Mucosa of rectum (tissue), 2 donors: Measurements from ENCODE around the gene DNAH12.
"Not testable (repeated sequence)": the region's sequence is repeated elsewhere in the genome, so short reads cannot be mapped to it uniquely, and the experiment has no call there.

Experiments
- H3K27ac ChIP-seq, 2 donors: one replicate each; pipeline ENCODE4 v1.7.0; 2013; ENCODE audit warnings: inconsistent platforms in 2 of 2, low read depth in 2 of 2, low read length in 2 of 2
- H3K27me3 ChIP-seq, 2 donors: one replicate each; pipeline ENCODE4 v1.7.0; 2013; ENCODE audit warnings: low read length in 2 of 2; ENCODE audit not compliant: control insufficient read depth in 2 of 2, insufficient read depth in 2 of 2
- H3K36me3 ChIP-seq, 2 donors: one replicate each; pipeline ENCODE4 v1.7.0; 2013; ENCODE audit warnings: low read length in 2 of 2; ENCODE audit not compliant: control insufficient read depth in 2 of 2, insufficient read depth in 2 of 2
- H3K4me1 ChIP-seq, 2 donors: one replicate each; pipeline ENCODE4 v1.7.0; 2013; ENCODE audit warnings: low read length in 2 of 2, mild to moderate bottlenecking in 1 of 2; ENCODE audit not compliant: control insufficient read depth in 2 of 2, insufficient read depth in 2 of 2
- H3K4me3 ChIP-seq, 2 donors: one replicate each; pipeline ENCODE4 v1.7.0; 2013; ENCODE audit warnings: low read length in 2 of 2
- H3K9ac ChIP-seq, 2 donors: one replicate each; pipeline ENCODE4 v1.7.0; 2013; ENCODE audit warnings: low read length in 2 of 2, low read depth in 1 of 2, mild to moderate bottlenecking in 1 of 2
- H3K9me3 ChIP-seq, 2 donors: one replicate each; pipeline ENCODE4 v1.7.0; 2013; ENCODE audit warnings: low read length in 2 of 2; ENCODE audit not compliant: control insufficient read depth in 2 of 2
- donor health status: healthy.
- donor health status: Normal muscosa, but diverticular disease.

Gene DNAH12

GRCh38 chr3:57386307-57386706 lies 157.8 kb downstream of the DNAH12 start:
- H3K9ac ChIP-seq: no peak overlapping the region
- no peaks in the 10 kb centered on the region for H3K27me3 ChIP-seq
- H3K9me3 ChIP-seq: no peaks in the 10 kb centered on the region
- H3K36me3 ChIP-seq: no peaks in the 10 kb centered on the region
- no peak overlapping the region for H3K27ac ChIP-seq
- H3K4me1 ChIP-seq: no peaks in the 10 kb centered on the region
- H3K4me3 ChIP-seq: no peak overlapping the region

- H3K27me3 ChIP-seq: no peaks in the 10 kb centered on the region
- H3K9ac ChIP-seq: no peak overlapping the region
- no peaks in the 10 kb centered on the region for H3K9me3 ChIP-seq
- H3K27ac ChIP-seq: no peak overlapping the region
- no peak overlapping the region for H3K4me3 ChIP-seq
- H3K4me1 ChIP-seq: no peaks in the 10 kb centered on the region
- no peaks in the 10 kb centered on the region for H3K36me3 ChIP-seq
These were observed 158.6 kb downstream of the DNAH12 start for GRCh38 chr3:57385498-57385897.

- Histone ChIP-seq H3K9me3 (no peaks in the 10 kb centered on the region), H3K36me3 (no peaks in the 10 kb centered on the region), H3K9ac (no peak overlapping the region), H3K4me1 (no peaks in the 10 kb centered on the region), H3K27ac (no peak overlapping the region), H3K4me3 (no peak overlapping the region), H3K27me3 (no peaks in the 10 kb centered on the region)
These were observed 160.3 kb downstream of the DNAH12 start for GRCh38 chr3:57383838-57384237.

DNA sequence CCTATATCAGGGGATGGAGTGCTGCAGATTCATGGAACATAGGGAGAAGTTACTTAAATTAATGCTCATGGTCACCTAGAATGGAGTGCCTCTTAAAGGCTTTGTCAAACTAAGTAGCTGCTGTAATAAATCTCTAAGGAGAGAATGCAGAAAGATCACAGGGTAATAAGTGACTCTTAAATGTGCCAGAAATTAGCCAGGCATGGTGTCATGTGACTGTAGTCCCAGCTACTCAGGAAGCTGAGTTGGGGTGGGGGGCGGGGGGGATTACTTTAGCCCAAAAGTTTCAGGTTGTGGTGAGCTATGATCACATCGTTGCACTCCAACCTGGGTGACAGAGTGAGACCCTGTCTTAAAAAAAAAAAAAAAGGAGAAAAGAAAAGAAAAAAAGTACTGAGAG lies 160.7 kb downstream of the DNAH12 start:
- Histone ChIP-seq H3K9me3 (no peaks in the 10 kb centered on the region), H3K27me3 (no peaks in the 10 kb centered on the region), H3K9ac (no peak overlapping the region), H3K27ac (no peak overlapping the region), H3K36me3 (no peaks in the 10 kb centered on the region), H3K4me1 (no peaks in the 10 kb centered on the region), H3K4me3 (no peak overlapping the region)

DNA sequence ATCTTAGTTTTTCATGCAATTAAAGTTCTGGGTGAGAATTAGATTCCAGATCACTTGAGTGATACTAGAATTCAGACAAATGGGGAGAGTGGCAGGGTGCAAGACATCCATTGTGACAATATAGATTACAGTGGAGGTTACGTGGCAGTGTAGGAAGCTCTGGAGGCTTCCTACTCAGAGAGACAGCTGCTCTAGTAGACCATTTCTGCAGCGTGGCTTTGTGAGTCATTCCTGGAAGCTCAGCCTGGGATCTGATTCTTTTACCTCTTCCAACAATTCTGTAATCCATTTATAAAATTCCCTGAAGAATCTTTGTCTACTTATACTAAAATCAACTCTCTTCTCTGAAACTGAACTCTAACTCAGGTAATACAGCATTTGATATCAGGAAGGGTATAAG lies 161.2 kb downstream of the DNAH12 start:
- Histone ChIP-seq H3K9ac (no peak overlapping the region), H3K27ac (no peak overlapping the region), H3K36me3 (no peaks in the 10 kb centered on the region), H3K27me3 (no peaks in the 10 kb centered on the region), H3K4me1 (no peaks in the 10 kb centered on the region), H3K4me3 (no peak overlapping the region), H3K9me3 (no peaks in the 10 kb centered on the region)

DNA sequence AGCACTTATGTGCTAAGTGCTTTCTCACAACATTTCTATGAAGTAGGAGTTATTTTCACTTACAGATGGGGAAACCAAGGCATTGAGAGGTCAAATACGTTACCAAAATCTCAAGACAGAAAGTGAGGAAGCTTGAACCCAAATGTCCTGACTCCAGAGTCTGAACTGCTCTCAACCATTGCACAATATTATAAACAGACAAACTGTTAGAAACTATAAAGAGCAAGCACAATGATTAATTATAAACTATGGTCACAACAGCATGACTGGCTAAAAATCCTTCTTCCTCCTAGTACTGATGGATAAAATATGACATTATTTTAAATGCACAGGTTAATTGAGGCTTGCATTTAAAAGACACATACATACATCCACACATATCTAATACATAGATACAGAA lies 173.8 kb downstream of the DNAH12 start:
- H3K9me3 ChIP-seq: no peaks in the 10 kb centered on the region
- H3K36me3 ChIP-seq: no peaks in the 10 kb centered on the region
- H3K27me3 ChIP-seq: no peaks in the 10 kb centered on the region
- H3K27ac ChIP-seq: no peak overlapping the region
- H3K4me3 ChIP-seq: no peak overlapping the region
- no peaks in the 10 kb centered on the region for H3K4me1 ChIP-seq
- no peak overlapping the region for H3K9ac ChIP-seq

DNA sequence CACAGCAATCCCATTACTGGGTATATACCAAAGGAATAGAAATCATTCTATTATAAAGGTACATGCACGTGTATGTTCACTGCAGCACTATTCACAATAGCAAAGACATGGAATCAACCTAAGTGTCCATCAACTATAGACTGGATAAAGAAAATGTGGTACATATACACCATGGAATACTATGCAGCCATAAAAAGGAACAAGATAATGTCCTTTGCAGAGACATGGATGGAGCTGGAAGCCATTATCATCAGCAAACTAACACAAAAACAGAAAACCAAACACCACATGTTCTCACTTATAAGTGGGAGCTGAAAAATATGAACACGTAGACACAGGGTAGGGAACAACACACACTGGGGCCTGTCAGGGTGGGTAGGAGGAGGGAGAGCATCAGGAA lies 179.1 kb downstream of the DNAH12 start:
- not testable (repeated sequence) for H3K4me3 ChIP-seq, H3K9ac ChIP-seq, H3K27me3 ChIP-seq, H3K4me1 ChIP-seq, H3K27ac ChIP-seq, H3K9me3 ChIP-seq, H3K36me3 ChIP-seq

DNA sequence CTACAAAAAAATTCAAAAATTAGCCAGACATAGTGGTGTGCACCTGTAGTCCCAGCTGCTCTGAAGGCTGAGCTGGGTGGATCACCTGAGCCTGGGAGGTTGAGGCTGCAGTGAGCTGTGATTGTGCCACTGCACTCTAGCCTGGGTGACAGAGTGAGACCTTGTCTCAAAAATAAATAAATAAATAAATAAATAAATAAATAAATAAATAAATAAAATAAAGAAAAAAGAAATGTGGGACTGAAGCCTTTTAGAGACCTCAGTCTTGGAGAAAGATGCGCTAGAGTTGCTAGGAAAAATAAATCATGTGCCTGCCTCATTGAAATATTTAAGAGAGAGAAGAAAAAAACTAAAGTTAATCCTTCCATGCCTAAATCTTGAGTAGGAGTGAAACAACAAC lies 187.9 kb downstream of the DNAH12 start:
- not testable (repeated sequence) for H3K9me3 ChIP-seq, H3K36me3 ChIP-seq, H3K9ac ChIP-seq

DNA sequence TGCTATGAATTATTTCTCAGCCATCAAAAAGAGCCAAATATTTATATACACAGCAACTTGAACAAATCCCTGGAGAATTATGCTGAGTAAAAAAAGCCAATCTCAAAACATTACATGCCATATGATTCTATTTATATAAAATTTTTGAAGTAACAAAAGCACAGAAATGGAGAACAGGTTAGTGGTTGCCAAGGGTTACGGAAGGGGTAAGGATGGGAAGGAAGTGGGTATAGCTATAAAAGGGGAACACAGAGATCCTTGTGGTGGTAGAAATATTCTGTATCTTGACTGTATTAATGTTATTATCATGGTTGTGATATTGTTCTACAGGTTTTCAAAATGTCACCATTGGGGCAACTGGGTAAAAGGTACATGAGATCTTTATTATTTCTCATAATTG lies 189.4 kb downstream of the DNAH12 start:
- H3K4me3 ChIP-seq: no peak overlapping the region
- no peaks in the 10 kb centered on the region for H3K4me1 ChIP-seq
- H3K9me3 ChIP-seq: no peaks in the 10 kb centered on the region
- no peak overlapping the region for H3K27ac ChIP-seq
- H3K27me3 ChIP-seq: no peaks in the 10 kb centered on the region
- no peaks in the 10 kb centered on the region for H3K36me3 ChIP-seq
- H3K9ac ChIP-seq: no peak overlapping the region

More for the DNA sequence above, 187.9 kb downstream of the DNAH12 start:
- H3K4me3 ChIP-seq, H3K27ac ChIP-seq, H3K27me3 ChIP-seq, H3K4me1 ChIP-seq: not testable (repeated sequence)

DNA sequence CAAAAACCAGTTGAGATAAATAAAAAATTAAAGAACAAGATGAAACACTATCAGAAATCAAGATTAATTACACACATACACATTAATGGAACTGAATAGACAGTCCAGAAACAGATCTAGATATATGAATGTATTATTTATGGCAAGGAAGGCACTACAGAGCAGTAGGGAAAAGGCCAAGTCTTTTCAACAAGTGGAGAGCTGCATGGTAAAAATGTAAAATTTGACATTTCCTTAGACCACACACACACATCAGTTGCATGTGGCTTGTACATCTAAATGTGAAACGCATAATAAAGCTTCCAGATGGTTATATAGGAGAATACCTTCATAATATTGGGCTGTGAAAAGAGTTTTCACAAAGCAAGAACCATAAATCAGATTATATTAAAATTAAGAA lies 193.9 kb downstream of the DNAH12 start:
- Histone ChIP-seq H3K9me3 (no peaks in the 10 kb centered on the region), H3K27me3 (no peaks in the 10 kb centered on the region), H3K4me3 (no peak overlapping the region), H3K9ac (no peak overlapping the region), H3K27ac (no peak overlapping the region), H3K36me3 (no peaks in the 10 kb centered on the region), H3K4me1 (no peaks in the 10 kb centered on the region)

DNA sequence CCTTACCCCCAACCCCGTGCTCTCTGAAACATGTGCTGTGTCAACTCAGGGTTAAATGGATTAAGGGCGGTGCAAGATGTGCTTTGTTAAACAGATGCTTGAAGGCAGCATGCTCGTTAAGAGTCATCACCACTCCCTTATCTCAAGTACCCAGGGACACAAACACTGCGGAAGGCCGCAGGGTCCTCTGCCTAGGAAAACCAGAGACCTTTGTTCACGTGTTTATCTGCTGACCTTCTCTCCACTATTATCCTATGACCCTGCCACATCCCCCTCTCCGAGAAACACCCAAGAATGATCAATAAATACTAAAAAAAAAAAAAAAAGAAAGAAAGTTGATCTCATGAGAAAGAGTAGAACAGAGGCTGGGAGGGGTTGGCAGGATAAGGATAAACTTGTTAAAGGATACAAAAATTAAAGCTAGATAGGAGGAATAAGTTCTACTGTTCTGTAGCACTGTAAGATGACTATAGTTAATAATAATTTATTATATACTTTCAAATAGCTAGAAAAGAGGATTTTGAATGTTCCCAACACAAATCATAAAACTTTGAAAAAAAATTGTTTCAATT lies 205.0 kb downstream of the DNAH12 start:
- H3K27me3 ChIP-seq, H3K4me3 ChIP-seq, H3K27ac ChIP-seq, H3K36me3 ChIP-seq, H3K9ac ChIP-seq, H3K9me3 ChIP-seq, H3K4me1 ChIP-seq: not testable (repeated sequence)
